GM13977 (cell line): ENCODE data around the gene GFI1B.
"Not testable (repeated sequence)": the region's sequence is repeated elsewhere in the genome, so short reads cannot be mapped to it uniquely, and the experiment has no call there.

ENCODE experiments used
- DNase-seq: peaks from one replicate; pipeline ENCODE4 v3.0.0; 2012; ENCODE audit warnings: low spot score
- in situ Hi-C: fragments of 300-500 bp; cut with MboI; formaldehyde crosslinking; loops from one replicate; pipeline ENCODE4 v1.12.0; 2022; ENCODE audit warnings: low sequenced_read_pairs, low pct_unique_long_range_greater_than_20kb, mixed read lengths, inconsistent platforms; ENCODE audit not compliant: unreplicated experiment
- TF ChIP-seq, protein P1 (sequence below): IDR thresholded peaks from 2 replicates; pipeline ENCODE4 v1.5.1; 2012; ENCODE audit warnings: mild to moderate bottlenecking, control low read depth; ENCODE audit not compliant: insufficient read depth; ENCODE audit errors: extremely low read depth, missing control alignments

Gene GFI1B

DNA sequence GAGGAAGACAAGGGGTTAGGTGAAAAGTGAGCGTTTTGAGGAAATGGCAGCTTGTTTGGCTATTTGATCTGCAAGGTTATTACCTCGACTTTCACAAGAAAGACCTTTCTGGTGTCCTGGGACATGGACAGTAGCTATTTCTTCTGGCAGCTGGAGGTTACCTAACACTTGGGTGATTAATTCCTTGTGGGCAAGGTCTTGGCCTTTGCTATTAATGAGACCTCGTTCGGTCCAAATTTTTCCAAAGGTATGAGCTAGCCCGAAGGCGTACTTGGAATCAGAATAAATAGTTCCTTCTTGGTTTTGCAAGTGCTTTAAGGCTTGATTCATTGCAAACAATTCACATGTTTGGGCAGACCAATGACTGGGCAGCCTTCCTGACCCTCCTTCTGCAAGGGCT, 57.2 kb downstream of the GFI1B start:
- no peak for DNase-seq
- TF ChIP-seq, protein P1, sequence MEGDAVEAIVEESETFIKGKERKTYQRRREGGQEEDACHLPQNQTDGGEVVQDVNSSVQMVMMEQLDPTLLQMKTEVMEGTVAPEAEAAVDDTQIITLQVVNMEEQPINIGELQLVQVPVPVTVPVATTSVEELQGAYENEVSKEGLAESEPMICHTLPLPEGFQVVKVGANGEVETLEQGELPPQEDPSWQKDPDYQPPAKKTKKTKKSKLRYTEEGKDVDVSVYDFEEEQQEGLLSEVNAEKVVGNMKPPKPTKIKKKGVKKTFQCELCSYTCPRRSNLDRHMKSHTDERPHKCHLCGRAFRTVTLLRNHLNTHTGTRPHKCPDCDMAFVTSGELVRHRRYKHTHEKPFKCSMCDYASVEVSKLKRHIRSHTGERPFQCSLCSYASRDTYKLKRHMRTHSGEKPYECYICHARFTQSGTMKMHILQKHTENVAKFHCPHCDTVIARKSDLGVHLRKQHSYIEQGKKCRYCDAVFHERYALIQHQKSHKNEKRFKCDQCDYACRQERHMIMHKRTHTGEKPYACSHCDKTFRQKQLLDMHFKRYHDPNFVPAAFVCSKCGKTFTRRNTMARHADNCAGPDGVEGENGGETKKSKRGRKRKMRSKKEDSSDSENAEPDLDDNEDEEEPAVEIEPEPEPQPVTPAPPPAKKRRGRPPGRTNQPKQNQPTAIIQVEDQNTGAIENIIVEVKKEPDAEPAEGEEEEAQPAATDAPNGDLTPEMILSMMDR, result no peak
- in situ Hi-C loops, result no loop called here

DNA sequence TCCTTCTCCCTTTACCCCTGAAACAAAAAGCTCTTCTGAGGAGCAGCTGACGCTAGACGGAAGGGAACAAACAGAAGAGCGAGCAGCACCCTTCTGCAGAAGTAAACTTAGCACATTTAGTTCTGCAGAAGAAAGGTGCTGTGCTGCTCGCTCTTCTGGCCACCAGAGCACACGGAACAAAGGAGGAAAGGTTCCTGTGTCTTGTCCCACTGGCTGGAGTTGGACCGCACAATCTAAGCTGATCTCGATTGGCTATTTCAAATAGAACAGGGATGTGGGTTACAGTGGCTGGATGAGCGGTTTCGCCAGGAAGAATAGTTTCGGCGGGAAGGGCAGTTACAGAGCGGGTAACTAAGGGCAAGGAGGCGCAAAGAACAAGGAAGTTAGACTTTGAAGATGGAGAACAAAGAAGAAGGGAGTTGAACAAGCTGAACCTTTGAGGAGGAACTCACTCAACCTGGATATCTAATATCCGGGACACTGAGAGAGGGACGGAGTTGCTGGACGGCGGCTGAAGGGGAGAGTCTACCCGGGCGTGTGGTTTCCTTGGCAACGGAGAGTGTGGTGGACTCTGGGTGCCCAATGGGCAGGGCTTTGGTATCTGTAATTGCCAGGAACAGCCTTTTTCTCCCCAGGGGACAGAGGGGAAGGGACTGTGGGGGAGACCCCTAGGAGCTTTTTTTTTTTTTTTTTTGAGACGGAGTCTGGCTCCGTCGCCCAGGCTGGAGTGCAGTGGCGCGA, 59.5 kb downstream of the GFI1B start:
- no peak for DNase-seq
- in situ Hi-C loops, result no loop called here
- TF ChIP-seq, protein P1, result no peak

DNA sequence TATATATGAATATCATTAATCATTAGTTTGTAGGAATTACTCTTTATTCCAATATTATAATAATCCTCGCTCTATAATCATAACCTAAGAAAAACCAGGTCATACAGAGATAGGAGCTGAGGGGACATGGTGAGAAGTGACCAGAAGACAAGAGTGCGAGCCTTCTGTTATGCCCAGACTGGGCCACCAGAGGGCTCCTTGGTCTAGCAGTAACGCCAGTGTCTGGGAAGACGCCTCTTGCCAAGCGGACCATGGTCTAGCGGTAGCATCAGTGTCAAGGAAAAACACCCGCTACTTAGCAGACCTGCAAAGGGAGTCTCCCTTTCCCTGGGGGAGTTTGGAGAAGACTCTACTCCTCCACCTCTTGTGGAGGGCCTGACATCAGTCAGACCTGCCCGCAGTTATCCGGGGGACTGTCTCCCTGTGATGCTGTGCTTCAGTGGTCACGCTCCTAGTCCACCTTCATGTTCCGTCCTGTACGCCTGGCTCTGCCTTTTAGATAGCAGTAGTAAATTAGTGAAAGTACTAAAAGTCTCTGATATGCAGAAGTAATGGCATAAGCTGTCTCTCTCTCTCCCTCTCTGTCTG, 62.5 kb downstream of the GFI1B start:
- in situ Hi-C loops, DNase-seq: not testable (repeated sequence)
- TF ChIP-seq, protein P1, result peak; percentile 56
